Activated naive CD8-positive, alpha-beta T cell (primary cell): ENCODE measurements around the gene EPHB1.

Source experiments
- H3K27ac Mint-ChIP-seq: one replicate; pipeline ENCODE4 v1.8.0; 2021; ENCODE audit warnings: mixed read lengths
- H3K27me3 Mint-ChIP-seq: one replicate; pipeline ENCODE4 v1.8.0; 2021; ENCODE audit warnings: mixed read lengths
- H3K36me3 Mint-ChIP-seq: one replicate; pipeline ENCODE4 v1.8.0; 2021; ENCODE audit warnings: mixed read lengths
- H3K4me1 Mint-ChIP-seq: one replicate; pipeline ENCODE4 v1.8.0; 2021; ENCODE audit warnings: low read depth, mixed read lengths
- H3K4me3 Mint-ChIP-seq: one replicate; pipeline ENCODE4 v1.8.0; 2021; ENCODE audit warnings: mild to moderate bottlenecking, mixed read lengths
- H3K9me3 Mint-ChIP-seq: one replicate; pipeline ENCODE4 v1.8.0; 2021; ENCODE audit warnings: low read depth, mixed read lengths

The EPHB1 gene

GRCh38 chr3:134864636-134865035 lies 69.6 kb downstream of the EPHB1 start:
- H3K4me3 Mint-ChIP-seq, result no peak overlapping the region
- H3K36me3 Mint-ChIP-seq, result no peaks in the 10 kb centered on the region
- no peaks in the 10 kb centered on the region for H3K9me3 Mint-ChIP-seq
- H3K27me3 Mint-ChIP-seq, result no peaks in the 10 kb centered on the region
- no peak overlapping the region for H3K27ac Mint-ChIP-seq
- no peaks in the 10 kb centered on the region for H3K4me1 Mint-ChIP-seq

GRCh38 chr3:134867277-134867676 lies 72.2 kb downstream of the EPHB1 start:
- Mint-ChIP-seq H3K27me3 (no peaks in the 10 kb centered on the region), H3K36me3 (no peaks in the 10 kb centered on the region), H3K9me3 (no peaks in the 10 kb centered on the region), H3K27ac (no peak overlapping the region), H3K4me3 (no peak overlapping the region), H3K4me1 (no peaks in the 10 kb centered on the region)

- Mint-ChIP-seq H3K27me3 (peaks cover 2% of the 10 kb centered on the region), H3K9me3 (no peaks in the 10 kb centered on the region), H3K4me1 (no peaks in the 10 kb centered on the region), H3K27ac (no peak overlapping the region), H3K36me3 (no peaks in the 10 kb centered on the region), H3K4me3 (no peak overlapping the region)
Observed at GRCh38 chr3:134869153-134869726, 74.2 kb downstream of the EPHB1 start.

GRCh38 chr3:134871818-134872217 lies 76.8 kb downstream of the EPHB1 start:
- Mint-ChIP-seq H3K27ac (no peak overlapping the region), H3K27me3 (peaks cover 2% of the 10 kb centered on the region), H3K9me3 (no peaks in the 10 kb centered on the region), H3K4me3 (no peak overlapping the region), H3K4me1 (no peaks in the 10 kb centered on the region), H3K36me3 (no peaks in the 10 kb centered on the region)

- Mint-ChIP-seq H3K27me3 (peaks cover 2% of the 10 kb centered on the region), H3K36me3 (no peaks in the 10 kb centered on the region), H3K27ac (no peak overlapping the region), H3K9me3 (no peaks in the 10 kb centered on the region), H3K4me1 (no peaks in the 10 kb centered on the region), H3K4me3 (no peak overlapping the region)
Observed at GRCh38 chr3:134872440-134873388, 77.7 kb downstream of the EPHB1 start.

GRCh38 chr3:134873789-134874188 lies 78.7 kb downstream of the EPHB1 start:
- no peak overlapping the region for H3K27ac Mint-ChIP-seq
- no peaks in the 10 kb centered on the region for H3K9me3 Mint-ChIP-seq
- H3K4me1 Mint-ChIP-seq, result no peaks in the 10 kb centered on the region
- no peak overlapping the region for H3K4me3 Mint-ChIP-seq
- H3K27me3 Mint-ChIP-seq, result peaks cover 2% of the 10 kb centered on the region
- no peaks in the 10 kb centered on the region for H3K36me3 Mint-ChIP-seq

- peaks cover 5% of the 10 kb centered on the region for H3K27me3 Mint-ChIP-seq
- no peak overlapping the region for H3K4me3 Mint-ChIP-seq
- no peak overlapping the region for H3K27ac Mint-ChIP-seq
- H3K4me1 Mint-ChIP-seq, result no peaks in the 10 kb centered on the region
- H3K36me3 Mint-ChIP-seq, result no peaks in the 10 kb centered on the region
- no peaks in the 10 kb centered on the region for H3K9me3 Mint-ChIP-seq
Observed at GRCh38 chr3:134874737-134875413, 79.8 kb downstream of the EPHB1 start.

- H3K36me3 Mint-ChIP-seq, result no peaks in the 10 kb centered on the region
- peaks cover 5% of the 10 kb centered on the region for H3K27me3 Mint-ChIP-seq
- H3K4me3 Mint-ChIP-seq, result no peak overlapping the region
- H3K27ac Mint-ChIP-seq, result no peak overlapping the region
- no peaks in the 10 kb centered on the region for H3K4me1 Mint-ChIP-seq
- no peaks in the 10 kb centered on the region for H3K9me3 Mint-ChIP-seq
Observed at GRCh38 chr3:134876836-134877235, 81.8 kb downstream of the EPHB1 start.

- H3K9me3 Mint-ChIP-seq, result no peaks in the 10 kb centered on the region
- H3K27ac Mint-ChIP-seq, result no peak overlapping the region
- H3K36me3 Mint-ChIP-seq, result no peaks in the 10 kb centered on the region
- no peaks in the 10 kb centered on the region for H3K4me1 Mint-ChIP-seq
- peaks cover 5% of the 10 kb centered on the region for H3K27me3 Mint-ChIP-seq
- H3K4me3 Mint-ChIP-seq, result no peak overlapping the region
Observed at GRCh38 chr3:134877788-134878187, 82.7 kb downstream of the EPHB1 start.

- Mint-ChIP-seq H3K4me3 (no peak overlapping the region), H3K27me3 (peaks cover 3% of the 10 kb centered on the region), H3K9me3 (no peaks in the 10 kb centered on the region), H3K4me1 (no peaks in the 10 kb centered on the region), H3K36me3 (no peaks in the 10 kb centered on the region), H3K27ac (no peak overlapping the region)
Observed at GRCh38 chr3:134879990-134880389, 84.9 kb downstream of the EPHB1 start.

GRCh38 chr3:134880431-134880830 lies 85.4 kb downstream of the EPHB1 start:
- Mint-ChIP-seq H3K36me3 (no peaks in the 10 kb centered on the region), H3K4me3 (no peak overlapping the region), H3K27me3 (peaks cover 3% of the 10 kb centered on the region), H3K27ac (no peak overlapping the region), H3K4me1 (no peaks in the 10 kb centered on the region), H3K9me3 (no peaks in the 10 kb centered on the region)

- Mint-ChIP-seq H3K27ac (no peak overlapping the region), H3K27me3 (peaks cover 3% of the 10 kb centered on the region), H3K4me1 (no peaks in the 10 kb centered on the region), H3K9me3 (no peaks in the 10 kb centered on the region), H3K36me3 (no peaks in the 10 kb centered on the region), H3K4me3 (no peak overlapping the region)
Observed at GRCh38 chr3:134881305-134881704, 86.2 kb downstream of the EPHB1 start.

- Mint-ChIP-seq H3K36me3 (no peaks in the 10 kb centered on the region), H3K27ac (no peak overlapping the region), H3K27me3 (peaks cover 2% of the 10 kb centered on the region), H3K4me1 (no peaks in the 10 kb centered on the region), H3K9me3 (no peaks in the 10 kb centered on the region), H3K4me3 (no peak overlapping the region)
Observed at GRCh38 chr3:134883697-134884385, 88.8 kb downstream of the EPHB1 start.

- H3K9me3 Mint-ChIP-seq, result no peaks in the 10 kb centered on the region
- no peaks in the 10 kb centered on the region for H3K27me3 Mint-ChIP-seq
- no peak overlapping the region for H3K27ac Mint-ChIP-seq
- H3K4me3 Mint-ChIP-seq, result no peak overlapping the region
- H3K4me1 Mint-ChIP-seq, result no peaks in the 10 kb centered on the region
- H3K36me3 Mint-ChIP-seq, result no peaks in the 10 kb centered on the region
Observed at GRCh38 chr3:134885877-134886621, 91.0 kb downstream of the EPHB1 start.
